Left forelimb (tissue), 1 donor: ENCODE results near the gene PLA2G4B.
A peak's percentile ranks its signal among the peaks of the same experiment; 100 is the strongest.

Source experiments
- DNase-seq: peaks from one replicate; pipeline ENCODE4 v3.0.0-alpha.2; 2018; ENCODE audit warnings: low spot score

PLA2G4B gene, protein sequence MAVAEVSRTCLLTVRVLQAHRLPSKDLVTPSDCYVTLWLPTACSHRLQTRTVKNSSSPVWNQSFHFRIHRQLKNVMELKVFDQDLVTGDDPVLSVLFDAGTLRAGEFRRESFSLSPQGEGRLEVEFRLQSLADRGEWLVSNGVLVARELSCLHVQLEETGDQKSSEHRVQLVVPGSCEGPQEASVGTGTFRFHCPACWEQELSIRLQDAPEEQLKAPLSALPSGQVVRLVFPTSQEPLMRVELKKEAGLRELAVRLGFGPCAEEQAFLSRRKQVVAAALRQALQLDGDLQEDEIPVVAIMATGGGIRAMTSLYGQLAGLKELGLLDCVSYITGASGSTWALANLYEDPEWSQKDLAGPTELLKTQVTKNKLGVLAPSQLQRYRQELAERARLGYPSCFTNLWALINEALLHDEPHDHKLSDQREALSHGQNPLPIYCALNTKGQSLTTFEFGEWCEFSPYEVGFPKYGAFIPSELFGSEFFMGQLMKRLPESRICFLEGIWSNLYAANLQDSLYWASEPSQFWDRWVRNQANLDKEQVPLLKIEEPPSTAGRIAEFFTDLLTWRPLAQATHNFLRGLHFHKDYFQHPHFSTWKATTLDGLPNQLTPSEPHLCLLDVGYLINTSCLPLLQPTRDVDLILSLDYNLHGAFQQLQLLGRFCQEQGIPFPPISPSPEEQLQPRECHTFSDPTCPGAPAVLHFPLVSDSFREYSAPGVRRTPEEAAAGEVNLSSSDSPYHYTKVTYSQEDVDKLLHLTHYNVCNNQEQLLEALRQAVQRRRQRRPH

DNA sequence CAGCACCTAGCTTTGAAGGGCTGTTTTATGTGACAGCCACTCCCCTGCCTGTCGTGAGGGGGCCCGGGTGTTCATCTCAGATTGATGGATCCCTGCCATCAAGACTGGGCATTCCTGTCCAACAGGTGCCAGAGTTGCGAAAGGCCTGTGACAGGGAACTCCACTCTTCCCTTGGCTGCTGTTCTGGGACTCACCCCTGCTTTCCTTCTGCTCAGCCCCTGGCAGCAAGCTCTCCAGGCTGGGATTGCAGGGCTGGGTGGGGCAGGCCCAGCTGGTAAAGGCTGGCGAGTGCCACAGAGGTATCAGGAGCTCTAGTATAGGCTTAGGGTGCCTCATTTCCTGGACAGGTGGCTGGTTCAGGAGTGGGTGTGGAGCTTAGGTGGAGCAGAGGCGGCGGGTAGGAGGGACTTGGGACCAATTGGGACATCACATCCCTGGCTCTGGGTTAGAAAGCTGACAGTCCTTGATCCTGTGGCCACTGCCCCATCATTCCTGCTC, at the start of gene PLA2G4B:
Gene PLA2G4B, plus strand, starts transcription at position 448 of the 498 bp plus-strand sequence. CDS start 67 bp downstream, outside the sequence.
- DNase-seq: no peak

DNA sequence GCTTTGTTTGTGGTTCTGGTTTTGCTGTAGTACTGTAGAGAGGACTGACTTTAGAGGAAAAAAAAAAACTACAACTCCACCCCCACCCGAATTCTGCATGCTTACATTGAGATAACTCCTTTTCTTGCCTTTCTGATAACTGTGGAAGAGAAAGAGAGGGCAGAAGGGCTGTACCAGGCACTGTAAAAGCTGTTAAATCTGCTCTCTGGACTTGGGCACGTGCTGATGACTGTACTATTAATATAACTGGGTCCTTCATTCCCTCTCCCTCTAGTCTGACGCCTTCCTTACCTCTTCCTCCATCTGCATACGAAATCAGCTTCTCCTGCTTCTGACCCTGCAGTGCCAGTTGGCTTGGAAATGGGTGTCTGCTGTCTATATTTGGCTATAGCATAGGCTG, 49.4 kb upstream of the PLA2G4B start:
- DNase-seq: no peak

DNA sequence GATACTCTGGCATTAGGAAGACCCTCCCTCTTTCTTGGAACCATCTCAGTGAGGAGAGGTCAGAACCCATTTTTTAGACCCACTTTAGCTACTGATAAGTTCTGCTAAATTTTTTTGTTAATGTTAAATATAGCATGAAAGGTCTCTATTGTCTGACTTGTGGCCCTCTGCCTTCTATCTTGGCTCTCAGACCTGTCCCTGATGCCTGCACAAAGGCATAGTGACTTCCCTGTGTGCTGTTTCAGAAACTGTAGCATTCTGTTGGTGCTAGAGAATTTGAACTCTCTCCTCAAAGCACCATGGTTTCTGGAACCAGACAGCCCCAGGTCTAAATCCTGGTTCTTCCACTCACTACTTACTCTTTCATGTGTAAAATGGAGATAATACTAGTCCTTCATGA, 49.0 kb upstream of the PLA2G4B start:
- DNase-seq: no peak

DNA sequence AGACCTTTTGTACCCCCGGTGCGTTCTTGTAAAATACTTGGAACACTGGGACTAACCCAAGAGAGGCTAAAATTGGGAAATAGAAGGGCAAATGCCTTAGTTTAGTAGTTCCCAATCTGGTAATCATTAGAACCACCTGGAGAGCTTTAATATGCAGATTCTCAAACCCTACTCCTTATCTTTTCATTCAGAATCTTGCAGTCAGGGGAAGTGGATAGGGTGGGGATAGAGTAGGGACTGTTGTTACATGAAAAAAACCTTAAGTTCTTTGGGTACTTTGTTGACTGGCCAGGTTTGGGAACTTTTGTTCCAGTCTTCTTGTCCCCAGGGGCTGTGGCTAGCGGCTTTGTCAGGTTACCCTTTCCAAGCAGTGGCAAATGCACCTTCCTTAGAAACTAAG, 48.5 kb upstream of the PLA2G4B start:
- no peak for DNase-seq

DNA sequence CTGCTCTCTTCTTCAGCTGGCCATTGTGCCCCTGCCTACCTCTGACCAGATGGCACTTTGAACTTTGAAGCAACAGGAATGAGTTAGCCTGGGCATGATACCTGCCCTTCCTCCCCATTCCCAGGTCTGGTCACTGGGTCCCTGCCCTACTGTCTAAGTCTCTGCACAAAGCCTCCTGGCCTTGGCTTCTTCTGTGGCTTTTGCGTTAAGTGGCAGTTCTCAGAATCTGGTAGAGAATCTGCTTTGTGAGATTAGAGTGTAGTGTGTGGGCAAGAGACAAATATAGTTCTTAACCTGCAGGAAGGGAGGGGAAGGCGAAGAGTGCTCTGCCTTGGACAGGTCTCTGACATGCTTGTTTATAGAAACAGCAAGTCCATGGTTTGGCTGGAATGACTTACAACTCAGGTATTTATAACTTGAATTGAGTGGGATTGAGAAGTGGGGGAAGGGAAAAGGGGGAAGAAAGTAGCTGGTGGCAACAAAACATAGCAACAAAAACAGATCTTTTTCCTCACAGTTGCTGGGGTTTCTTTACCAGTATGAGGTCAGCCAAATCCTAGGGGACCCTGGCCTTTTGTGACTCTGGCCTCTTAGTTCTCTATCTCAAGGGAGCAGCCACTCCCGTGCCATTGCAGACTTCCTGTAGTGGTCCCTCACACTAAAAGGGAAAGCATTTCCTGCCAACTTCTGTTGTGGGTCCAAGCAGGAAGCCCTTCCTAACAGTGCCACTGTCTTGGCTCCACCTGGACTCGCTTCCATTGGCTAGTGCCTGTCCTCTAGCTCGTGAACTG, 47.7 kb upstream of the PLA2G4B start:
- DNase-seq: no peak

DNA sequence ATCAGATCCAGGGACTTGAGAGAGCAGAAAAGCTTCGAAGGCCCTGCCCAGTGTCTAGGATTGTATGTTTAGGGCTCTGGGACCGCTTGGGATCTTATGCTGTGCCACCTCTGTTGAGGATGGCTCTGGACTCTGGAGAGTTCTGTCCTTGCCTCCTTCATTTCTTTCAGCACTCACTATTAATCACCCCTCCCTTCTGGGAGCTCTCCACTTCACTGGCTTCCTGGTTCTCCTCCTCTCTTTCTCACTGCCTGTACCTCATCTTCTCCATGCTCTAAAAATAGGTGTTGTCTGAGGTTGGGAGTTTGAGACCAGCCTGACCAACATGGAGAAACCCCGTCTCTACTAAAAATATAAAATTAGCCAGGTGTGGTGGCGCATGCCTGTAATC, 47.1 kb upstream of the PLA2G4B start:
- DNase-seq: no peak

DNA sequence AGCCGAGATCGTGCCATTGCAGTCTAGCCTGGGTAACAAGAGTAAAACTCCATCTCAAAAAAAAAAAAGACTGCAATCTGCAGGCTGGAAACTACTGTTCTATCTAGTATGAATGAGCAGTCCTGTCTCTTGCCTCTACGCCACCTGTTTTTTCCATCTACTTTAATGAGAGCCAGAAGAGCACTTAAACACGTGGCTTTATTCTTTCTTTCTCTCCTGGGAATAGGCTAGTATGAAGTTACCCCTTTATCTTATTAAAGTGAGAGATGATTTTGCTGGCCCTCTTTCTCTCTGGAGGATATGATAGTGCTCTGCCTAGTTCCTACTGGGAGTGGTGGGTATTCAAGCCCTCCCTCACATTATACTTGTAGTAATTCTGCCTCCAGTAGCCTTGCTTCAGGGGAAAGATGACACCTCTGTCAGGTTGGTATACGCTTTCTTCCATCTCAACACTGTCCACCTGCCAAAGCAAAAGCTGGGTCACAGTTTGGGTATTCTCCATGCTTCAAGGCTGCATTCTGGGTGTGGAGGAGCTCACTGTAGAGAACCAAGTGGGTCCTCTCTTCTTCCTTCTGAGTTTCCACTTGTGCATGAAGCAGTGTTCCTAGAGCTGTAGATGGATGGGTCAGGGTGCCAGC, 46.5 kb upstream of the PLA2G4B start:
- no peak for DNase-seq

DNA sequence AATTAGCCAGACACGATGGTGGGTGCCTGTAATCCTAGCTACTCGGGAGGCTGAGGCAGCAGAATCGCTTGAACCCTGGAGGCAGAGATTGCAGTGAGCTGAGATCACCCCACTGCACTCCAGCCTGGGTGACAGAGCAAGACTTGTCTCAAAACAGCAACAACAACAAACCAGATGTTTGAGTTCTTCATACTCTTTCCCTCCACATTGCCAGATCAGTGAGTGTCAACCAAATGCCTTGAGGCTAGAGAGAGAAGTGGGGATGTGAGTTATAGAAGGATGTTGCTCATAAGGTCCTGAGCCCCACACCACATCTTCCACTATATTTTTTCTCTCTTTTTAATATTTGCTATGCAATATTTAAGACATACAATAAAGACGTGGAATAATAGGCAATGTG, 44.6 kb upstream of the PLA2G4B start:
- DNase-seq: no peak

DNA sequence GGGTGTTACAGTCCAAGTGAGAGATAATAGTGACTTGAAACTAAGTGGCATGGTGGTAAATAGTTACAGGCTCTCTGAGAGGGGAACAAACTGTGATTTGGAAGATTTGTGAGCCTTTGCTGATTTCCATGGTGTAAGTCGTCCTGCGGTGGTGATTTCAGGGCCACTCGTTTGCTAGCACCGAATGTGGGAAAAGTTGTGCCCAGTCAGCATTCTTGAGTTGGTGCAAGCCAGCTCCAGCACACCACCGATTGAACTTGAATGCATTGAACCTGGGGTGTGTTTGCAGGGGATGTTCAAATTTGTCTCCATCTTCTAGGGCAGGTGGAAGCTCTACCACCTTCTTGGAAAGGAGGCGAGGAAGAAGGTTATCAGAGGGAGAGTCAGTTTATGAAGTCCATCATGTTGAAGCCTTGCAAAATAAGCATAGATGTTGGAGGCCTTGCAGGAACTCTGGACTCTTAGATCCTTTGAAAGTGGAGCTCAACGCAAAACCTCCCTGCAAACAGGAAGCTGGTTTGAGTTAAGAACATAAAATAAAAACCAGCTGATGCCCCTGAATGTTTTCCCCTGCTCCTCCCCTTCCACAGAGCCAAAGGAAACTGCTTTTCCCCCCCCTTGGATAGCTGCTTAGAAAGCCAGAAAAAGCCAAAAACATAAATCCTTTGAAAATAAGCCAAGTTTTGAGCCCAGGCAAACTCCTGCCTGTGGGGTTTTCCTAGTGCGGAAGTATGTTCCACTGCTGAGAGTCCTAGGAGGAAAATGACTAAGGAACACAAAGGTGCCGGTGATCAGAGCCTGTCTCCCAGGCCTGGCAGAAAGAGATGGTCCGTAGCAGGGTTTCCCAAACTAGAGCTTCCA, 42.4 kb upstream of the PLA2G4B start:
- DNase-seq: no peak

DNA sequence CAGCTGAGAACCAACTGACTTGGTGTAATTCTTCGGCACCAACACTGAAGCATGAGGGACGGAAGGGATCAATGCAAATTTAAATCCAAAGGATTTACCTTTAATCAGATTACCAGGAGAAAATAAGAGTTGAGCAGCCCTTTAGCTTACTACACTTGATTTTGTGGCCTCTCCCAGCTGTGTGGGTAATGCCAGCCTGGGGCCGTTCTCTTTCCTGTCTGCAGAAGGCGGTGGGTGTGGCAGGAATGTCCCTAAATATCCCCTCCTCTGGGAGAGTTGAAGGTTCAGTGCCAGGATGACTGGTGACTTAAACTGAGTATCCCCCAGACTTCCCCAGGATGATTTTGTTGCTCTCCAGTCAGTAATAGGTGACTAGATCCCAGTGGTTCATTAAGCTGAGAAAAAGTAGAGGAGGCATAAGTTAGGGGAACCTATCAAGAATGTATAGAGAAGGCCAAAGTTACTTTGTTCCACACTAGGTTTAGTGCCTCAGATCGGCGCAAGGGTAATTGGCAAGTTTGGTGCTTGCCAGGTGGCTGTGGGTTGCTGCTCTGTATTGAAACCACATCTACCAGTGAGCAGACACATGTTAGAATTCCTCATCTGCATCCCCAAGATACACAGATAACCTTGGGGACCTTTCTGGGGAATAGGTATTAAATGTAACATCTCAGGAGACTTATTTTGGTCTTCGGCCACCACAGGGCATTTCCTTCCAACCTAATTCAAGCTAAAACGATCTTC, 41.3 kb upstream of the PLA2G4B start:
- DNase-seq: no peak

DNA sequence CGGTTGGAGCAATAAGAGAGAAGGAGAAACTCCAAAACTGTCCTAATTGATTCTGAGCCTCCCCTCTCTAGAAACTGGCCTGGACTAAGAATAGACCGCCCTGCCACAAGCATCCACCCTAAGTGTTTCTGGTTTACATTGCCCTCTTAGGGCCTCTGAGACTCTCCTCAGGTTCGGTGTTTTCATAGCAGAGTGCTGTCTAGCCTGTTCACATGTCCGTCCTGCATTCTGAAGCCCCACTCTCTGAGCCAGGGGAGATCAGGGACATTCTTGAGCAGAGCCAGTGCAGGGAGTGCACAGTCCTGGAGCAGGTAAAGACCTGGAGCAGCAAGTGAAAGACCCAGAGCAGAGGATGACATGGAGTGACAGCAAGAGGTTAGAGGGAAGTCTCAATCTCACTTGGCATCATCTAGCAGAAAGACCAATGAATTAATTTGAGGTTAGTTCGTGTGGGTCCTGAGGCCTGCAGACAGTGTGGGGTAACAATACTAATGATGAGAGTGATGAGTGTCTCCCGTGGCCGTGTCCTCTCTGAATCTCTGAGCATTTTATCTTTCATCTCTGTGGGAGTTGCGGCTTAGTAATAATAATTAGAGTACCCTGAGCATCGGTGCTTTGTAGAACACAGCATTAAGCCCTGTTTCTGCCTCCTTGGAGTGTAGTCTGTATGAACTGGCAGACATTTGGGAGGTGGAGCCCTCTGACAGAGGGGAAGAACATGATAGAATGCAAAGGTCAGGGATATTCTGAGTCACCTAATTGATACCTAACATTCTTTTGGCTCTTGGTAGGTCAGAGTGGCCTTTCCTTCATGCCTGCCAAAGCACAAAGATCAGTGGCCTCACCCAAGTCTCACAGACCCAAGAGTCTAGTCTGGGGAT, 39.8 kb upstream of the PLA2G4B start:
- peak; percentile 50 for DNase-seq

DNA sequence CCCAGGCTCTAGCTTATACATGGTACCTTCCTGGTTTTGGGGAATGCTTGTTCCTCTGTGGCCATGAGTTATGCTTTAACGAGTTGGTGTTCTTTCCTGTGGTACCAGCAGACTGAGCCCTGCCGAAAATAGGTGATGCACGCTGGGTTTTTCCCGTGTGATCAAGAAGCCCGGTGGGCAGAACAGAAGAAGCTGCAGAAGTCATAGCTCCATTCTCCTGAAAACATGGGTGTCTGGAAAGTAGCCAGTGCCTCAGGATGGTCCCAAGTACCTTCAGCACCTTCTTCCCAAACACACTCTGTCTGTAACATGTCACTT, 39.2 kb upstream of the PLA2G4B start:
- no peak for DNase-seq

DNA sequence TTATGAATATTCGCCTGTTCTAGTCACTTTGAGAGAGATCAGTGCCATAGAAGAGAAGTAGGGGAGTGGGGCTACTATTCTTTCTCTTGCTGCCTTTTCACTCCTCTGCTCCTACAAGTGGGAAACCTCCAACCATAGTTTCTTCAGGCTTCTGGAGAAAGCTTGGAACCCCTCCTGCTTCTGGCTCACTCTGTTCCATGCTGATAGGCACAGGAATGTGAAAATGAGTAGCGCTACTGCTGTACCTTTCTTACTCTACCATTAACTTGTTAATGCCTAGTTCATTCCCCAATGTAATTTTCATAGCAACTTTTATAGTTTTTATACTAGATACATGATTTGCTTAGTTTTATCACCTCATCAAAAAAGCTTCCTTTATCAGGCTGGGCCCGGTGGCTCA, 37.5 kb upstream of the PLA2G4B start:
- no peak for DNase-seq

DNA sequence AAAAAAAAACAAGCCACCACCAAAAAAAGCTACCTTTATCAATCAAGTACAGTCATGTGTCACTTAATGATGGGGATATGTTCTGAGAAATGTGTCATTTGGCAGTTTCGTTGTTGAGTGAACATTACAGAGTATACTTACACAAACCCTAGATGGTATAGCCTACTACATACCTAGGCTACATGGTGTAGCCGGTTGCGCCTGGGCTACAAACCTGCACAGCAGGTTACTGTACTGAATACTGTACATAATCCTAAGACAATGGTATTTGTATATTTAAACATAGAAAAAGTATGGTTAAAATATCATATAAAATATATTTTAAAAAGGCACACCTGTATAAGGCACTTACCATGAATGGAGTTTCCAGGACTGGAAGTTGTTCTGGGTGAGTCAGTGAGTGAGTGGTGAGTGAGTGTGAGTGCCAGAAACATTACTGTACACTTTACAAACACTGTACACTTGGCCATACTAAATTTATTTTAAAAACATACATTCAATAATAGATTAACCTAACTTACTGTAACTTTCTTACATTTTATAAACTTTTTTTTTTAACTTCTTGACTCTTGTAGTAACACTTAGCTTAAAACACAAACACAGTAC, 36.7 kb upstream of the PLA2G4B start:
- no peak for DNase-seq

DNA sequence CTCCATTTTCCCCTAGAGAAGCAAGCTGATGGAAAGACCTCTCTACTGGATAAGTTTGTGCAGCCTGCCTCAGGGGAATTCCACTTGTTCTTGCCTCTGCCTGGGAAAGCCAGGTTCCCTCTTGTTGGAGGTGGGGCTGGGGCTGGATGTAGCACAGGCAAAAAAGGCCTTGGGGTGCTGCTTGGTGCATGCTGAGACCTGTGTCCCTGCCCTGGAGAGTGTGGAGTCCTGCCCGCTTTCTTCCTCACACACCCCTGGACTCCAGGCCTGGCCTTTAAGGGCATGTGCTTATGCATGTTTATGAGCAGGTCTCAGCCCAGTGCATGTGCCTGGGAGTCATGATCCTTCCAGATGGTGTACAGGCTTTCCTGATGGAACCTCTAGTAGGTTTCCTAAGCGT, 34.3 kb upstream of the PLA2G4B start:
- peak; percentile 52 for DNase-seq

DNA sequence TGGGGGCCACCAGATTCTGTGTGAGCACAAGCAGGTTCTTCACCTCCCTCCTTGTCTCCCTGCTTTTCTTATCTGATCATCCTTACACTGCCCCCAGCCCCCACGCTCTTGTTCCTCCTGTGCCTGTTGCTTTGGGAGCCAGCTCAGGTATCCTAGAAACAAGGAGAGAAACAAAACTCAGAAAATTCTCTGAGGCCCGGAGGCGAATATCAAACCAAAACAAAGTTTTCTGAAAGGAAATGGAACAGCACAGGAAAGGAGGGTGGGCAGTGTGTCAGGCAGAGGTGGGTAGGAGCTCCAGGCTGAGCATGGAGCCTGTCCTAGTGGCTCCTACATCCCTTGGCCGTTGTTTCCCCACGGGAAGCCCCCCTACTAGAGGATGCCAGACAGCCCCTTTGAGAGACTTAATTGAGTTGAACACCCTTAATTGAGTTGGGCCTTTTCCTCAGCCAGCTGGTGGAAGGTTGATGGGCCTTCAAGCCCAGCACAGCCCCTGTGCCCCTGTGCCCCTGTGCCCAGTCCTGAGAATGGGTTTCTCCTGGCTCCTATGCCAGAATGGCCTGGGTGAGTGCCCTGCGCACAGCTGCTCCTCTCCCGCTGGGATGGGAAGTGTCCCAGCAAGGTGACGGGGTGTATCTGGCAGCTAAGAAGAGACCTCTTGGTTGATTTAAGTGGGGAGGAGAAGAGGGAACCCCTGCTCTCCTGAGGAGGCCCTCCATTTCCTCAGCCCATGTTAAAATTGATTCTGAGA, 33.6 kb upstream of the PLA2G4B start:
- DNase-seq: peak; percentile 47

DNA sequence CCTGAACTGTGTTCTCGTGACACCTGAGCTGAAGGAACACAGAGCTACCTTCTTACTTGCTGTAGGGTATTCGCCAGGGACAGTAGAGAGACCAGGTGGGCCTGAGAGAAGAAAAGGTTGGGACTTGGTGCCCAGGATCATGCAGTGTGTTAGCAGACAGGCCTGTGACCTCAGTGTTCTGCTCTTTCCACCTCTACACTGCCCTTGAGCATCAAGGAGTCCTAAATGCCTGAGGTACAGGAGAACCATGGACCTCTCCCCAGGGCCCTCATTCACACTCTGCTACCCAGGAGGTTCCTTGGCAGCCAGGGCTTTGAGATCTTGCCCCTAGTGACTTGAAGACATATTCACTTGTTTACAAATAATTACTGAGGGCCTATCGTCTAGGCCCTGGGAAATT, 32.9 kb upstream of the PLA2G4B start:
- peak; percentile 25 for DNase-seq
